ENCODE data around the gene CHMP2A.

- TF ChIP-seq CTCF (IDR thresholded peaks at IDR 0.05; ENCODE audit: poor library complexity) (no peak), EZH2phosphoT487 (IDR thresholded peaks at IDR 0.05; ENCODE audit: low read depth, severe bottlenecking, unreplicated experiment) (no peak)
These were observed 13.7 kb upstream of the CHMP2A start for GRCh38 chr19:58568453-58569130.

All from hepatocyte (in vitro differentiated cells).